Measurements from ENCODE around the gene AGFG1. TPM values are rescaled to one million over a fixed set of nuclear protein-coding genes. Genes with fewer than 3 reads are reported as not detected.
"Not testable (repeated sequence)": the region's sequence is repeated elsewhere in the genome, so short reads cannot be mapped to it uniquely, and the experiment has no call there.

The AGFG1 gene
- total RNA-seq, 1 donor from 2014 or later: 71.6 TPM

GRCh38 chr2:227511239-227511930, 39.4 kb downstream of the AGFG1 start:
- Mint-ChIP-seq H3K4me3 (no peak overlapping the region), H3K9me3 (peaks cover 2% of the 10 kb centered on the region), H3K27ac (ENCODE audit: unreplicated experiment) (no peak overlapping the region), H3K4me1 (peaks cover 44% of the 10 kb centered on the region), H3K36me3 (ENCODE audit: low read depth) (peaks cover 5% of the 10 kb centered on the region), H3K27me3 (ENCODE audit: low read depth) (no peaks in the 10 kb centered on the region)
- no peak for DNase-seq (ENCODE audit: low read depth, low spot score)
- TF ChIP-seq CTCF (conservative IDR thresholded peaks at IDR 0.05): no peak

DNA sequence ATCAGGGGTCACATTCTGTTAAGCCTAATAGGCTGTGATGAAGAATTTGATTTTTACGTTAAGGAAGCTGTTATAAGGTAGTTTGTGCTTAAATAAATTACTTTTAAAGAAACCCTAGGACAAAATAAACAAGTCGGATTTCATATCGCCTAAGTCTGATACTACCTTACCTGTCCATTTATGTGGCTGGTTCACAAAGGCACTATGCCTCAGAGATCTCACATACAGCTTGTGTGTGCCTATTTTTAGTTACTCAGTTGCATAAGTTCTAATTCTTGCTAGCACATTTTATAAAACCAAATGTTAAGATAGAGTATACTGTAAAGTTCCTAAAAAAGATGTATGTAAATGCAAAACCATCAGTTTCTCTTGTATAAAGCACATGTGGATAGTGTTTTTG, 40.0 kb downstream of the AGFG1 start:
- peaks cover 3% of the 10 kb centered on the region for H3K36me3 Mint-ChIP-seq (ENCODE audit: low read depth)
- H3K4me1 Mint-ChIP-seq: peaks cover 38% of the 10 kb centered on the region

GRCh38 chr2:227513113-227513512, 41.2 kb downstream of the AGFG1 start:
- no peak for DNase-seq (ENCODE audit: low read depth, low spot score)
- Mint-ChIP-seq H3K27ac (ENCODE audit: unreplicated experiment) (no peak overlapping the region), H3K4me1 (peaks cover 34% of the 10 kb centered on the region), H3K27me3 (ENCODE audit: low read depth) (no peaks in the 10 kb centered on the region), H3K36me3 (ENCODE audit: low read depth) (peaks cover under 1% of the 10 kb centered on the region), H3K4me3 (no peak overlapping the region), H3K9me3 (no peaks in the 10 kb centered on the region)
- no peak for TF ChIP-seq CTCF (conservative IDR thresholded peaks at IDR 0.05)

More for the DNA sequence above, 40.0 kb downstream of the AGFG1 start:
- DNase-seq (ENCODE audit: low read depth, low spot score): no peak
- no peaks in the 10 kb centered on the region for H3K27me3 Mint-ChIP-seq (ENCODE audit: low read depth)
- no peaks in the 10 kb centered on the region for H3K9me3 Mint-ChIP-seq
- no peak overlapping the region for H3K27ac Mint-ChIP-seq (ENCODE audit: unreplicated experiment)
- H3K4me3 Mint-ChIP-seq: no peak overlapping the region
- no peak for TF ChIP-seq CTCF (conservative IDR thresholded peaks at IDR 0.05)

- no peak for DNase-seq (ENCODE audit: low read depth, low spot score)
- H3K4me1 Mint-ChIP-seq: peaks cover 13% of the 10 kb centered on the region
- no peak overlapping the region for H3K27ac Mint-ChIP-seq (ENCODE audit: unreplicated experiment)
- no peaks in the 10 kb centered on the region for H3K27me3 Mint-ChIP-seq (ENCODE audit: low read depth)
- no peak overlapping the region for H3K4me3 Mint-ChIP-seq
- H3K9me3 Mint-ChIP-seq: no peaks in the 10 kb centered on the region
- no peak for TF ChIP-seq CTCF (conservative IDR thresholded peaks at IDR 0.05)
- no peaks in the 10 kb centered on the region for H3K36me3 Mint-ChIP-seq (ENCODE audit: low read depth)
Observed at GRCh38 chr2:227515742-227516141, 43.8 kb downstream of the AGFG1 start.

DNA sequence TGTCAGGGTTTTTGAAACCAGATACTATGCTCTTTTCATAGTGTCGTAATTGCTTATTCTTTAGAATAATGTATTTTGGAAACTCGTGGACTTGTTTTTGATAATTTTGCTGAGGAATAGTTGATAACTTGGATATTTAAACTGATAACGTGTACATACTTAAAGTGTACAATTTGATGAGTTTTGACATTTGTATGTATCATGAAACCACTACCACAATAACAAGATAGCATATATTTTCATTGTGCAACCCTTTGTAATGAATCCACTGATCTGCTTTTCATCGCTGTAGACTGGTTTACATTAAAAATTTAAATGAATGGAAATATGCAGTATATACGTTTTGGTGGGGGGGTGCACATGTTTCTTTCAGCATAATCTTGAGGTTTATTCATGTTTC, 45.8 kb downstream of the AGFG1 start:
- no peak for TF ChIP-seq CTCF (conservative IDR thresholded peaks at IDR 0.05)
- H3K27ac Mint-ChIP-seq (ENCODE audit: unreplicated experiment): no peak overlapping the region
- H3K4me3 Mint-ChIP-seq: no peak overlapping the region
- H3K4me1 Mint-ChIP-seq: peaks cover 11% of the 10 kb centered on the region
- no peaks in the 10 kb centered on the region for H3K9me3 Mint-ChIP-seq
- H3K36me3 Mint-ChIP-seq (ENCODE audit: low read depth): peaks cover 3% of the 10 kb centered on the region
- H3K27me3 Mint-ChIP-seq (ENCODE audit: low read depth): no peaks in the 10 kb centered on the region
- DNase-seq (ENCODE audit: low read depth, low spot score): no peak

GRCh38 chr2:227518278-227518865, 46.4 kb downstream of the AGFG1 start:
- DNase-seq (ENCODE audit: low read depth, low spot score); H3K4me3 Mint-ChIP-seq: not testable (repeated sequence)

DNA sequence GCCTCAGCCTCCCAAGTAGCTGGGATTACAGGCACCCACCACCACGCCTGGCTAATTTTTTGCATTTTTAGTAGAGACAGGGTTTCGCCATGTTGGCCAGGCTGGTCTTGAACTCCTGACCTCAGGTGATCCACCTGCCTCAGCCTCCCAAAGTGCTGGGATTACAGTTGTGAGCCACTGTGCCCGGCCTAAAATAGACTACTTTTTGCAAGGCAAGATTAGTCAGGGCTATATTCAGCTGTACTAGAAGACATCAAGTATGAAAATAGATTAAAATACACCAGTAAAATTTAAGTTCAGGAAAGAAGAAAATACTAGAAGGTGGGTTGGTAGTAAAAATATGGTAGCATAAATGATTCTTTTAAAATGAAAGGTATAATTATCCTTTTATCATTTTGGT, 49.2 kb downstream of the AGFG1 start:
- H3K27me3 Mint-ChIP-seq (ENCODE audit: low read depth); H3K4me3 Mint-ChIP-seq; H3K27ac Mint-ChIP-seq (ENCODE audit: unreplicated experiment); DNase-seq (ENCODE audit: low read depth, low spot score); H3K9me3 Mint-ChIP-seq; H3K36me3 Mint-ChIP-seq (ENCODE audit: low read depth); H3K4me1 Mint-ChIP-seq: not testable (repeated sequence)

More at GRCh38 chr2:227518278-227518865, 46.4 kb downstream of the AGFG1 start:
- H3K27me3 Mint-ChIP-seq (ENCODE audit: low read depth); H3K36me3 Mint-ChIP-seq (ENCODE audit: low read depth); H3K27ac Mint-ChIP-seq (ENCODE audit: unreplicated experiment); H3K9me3 Mint-ChIP-seq; H3K4me1 Mint-ChIP-seq: not testable (repeated sequence)
